ENCODE results near the gene TJP2.

TJP2 gene

DNA sequence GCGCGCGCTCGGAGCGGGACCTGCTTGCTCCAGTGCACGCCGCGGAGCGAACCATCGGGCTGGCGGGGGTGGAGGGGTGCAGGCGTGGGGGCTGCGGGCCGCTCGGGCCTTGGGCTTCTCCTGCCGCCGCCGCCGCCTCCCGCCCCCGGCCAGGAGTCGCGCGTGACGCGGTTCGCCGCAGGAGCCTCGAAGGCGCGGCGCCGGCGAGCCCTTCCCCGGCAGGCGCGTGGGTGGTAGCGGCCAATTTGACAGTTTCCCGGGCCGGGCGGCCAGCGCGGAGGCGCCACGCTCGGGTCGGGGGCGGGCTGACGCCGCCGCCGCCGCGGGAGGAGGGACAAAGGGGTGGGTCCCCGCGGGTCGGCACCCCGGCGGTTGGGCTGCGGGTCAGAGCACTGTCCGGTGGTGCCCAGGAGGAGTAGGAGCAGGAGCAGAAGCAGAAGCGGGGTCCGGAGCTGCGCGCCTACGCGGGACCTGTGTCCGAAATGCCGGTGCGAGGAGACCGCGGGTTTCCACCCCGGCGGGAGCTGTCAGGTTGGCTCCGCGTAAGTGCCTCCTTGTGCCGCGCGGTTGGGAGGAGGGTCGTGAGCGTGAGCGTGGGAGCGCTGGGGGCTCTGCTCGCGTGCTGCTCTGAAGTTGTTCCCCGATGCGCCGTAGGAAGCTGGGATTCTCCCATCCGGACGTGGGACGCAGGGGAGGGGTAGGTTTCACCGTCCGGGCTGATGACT is at the start of gene TJP2:
TJP2 (plus strand) TSS at position 387 of the 725 bp plus-strand sequence; CDS start at position 483, 96 bp downstream.
- peak in 1 of 2 experiments; percentile 17 for DNase-seq

DNA sequence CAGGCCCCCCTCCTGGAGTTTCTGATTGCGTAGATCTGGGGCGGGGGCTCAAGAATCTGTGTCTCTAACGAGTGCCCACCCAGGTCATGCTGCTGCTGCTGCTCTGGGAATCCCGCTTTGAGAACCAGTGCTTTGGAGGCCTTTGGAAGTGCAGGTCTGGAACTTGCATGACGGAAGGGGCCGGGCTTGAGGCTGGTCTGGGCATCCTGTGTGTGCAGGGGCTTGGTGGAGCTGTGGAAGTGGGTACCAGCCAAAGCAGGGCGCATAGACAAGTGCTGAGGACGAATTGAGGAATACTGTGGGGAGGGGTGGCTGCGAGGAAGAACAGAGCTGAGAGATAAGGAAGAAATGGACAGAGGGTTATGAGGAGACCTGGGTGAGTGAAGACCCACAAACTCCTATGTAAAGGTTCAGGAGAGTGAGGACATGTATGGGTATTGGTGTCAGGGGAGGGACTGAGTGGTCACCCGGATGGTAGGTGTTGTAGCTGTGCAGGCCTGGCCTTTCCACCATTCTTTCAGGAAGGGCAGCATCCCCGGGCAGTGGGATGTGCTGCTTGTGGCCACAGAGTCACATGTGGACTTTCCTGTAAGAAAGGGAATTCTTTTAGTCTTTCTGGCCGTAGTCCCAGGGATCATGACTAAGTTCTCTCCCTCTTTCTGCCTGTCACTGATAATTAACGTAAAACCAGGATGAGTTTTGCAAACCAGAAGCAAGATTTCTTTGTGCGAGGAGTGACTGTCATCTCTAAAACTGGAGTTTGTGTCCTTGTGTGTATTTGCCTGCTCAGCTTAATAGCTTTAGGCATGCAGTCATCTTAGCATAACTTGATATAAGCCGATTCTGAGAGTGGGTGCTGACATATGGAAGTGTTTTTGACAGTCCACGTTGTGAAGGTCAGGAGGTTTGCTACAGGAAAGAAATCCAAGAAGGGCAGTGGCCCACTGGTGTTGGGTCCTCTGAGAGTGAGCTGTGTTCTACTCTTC is 43.3 kb upstream of the TJP2 start:
- DNase-seq: no peak

DNA sequence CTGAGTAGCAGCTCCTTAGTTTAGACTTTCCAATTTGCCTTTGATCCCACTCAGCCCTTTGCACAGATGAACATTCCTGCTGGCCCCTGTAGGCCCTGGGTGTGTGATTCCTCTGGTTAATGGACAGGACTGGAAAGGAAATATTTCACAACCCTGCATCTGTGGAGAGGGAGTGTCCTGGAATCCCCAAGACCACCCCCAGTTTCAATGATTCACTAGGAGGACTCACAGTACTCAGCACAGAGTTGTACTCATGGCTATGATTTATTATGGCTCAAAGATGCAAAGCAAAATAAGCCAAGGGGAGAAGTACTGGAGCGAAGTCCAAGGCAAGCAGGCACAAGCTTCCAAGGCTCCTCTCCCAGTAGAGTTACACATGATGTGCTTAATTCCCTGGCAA is 42.4 kb upstream of the TJP2 start:
- DNase-seq: no peak

DNA sequence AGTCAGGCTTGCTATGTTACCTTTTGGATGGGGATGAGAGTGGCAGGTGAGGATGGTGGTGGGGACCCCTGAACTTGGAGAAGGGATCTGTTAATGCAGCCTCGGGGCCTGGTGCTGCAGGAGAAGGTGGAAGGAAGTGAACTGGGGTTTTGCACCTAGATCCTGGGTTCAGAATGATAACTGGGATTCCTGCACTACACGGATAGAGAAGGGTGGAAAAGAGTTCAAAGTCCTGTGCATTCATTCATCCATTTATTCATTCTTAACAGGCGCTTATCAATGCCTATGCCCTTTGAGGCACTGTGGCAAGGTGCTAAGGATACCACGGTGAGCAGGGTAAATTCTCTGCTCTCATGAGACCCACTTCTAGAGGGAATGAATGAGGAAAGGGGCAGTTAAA is 41.7 kb upstream of the TJP2 start:
- no peak for DNase-seq

DNA sequence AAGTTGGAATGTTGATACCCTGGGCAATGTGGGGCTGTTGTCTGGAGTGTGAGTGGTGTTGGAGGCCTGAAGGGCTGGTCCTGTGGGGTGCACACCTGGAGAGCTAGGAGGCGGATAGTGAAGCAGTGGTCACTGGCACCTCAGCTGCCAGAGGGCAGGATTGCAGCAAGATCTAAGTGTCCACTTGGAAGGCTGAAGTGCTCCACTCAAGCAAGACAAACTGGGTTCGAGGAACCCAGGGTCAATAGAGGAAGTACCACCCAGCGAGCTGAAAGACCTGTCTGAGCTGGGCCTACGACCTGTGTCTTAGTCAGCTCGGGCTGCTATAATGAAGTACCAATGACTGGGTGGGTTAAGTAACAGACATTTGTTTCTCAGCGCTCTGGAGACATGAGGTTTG is 39.7 kb upstream of the TJP2 start:
- no peak for DNase-seq

DNA sequence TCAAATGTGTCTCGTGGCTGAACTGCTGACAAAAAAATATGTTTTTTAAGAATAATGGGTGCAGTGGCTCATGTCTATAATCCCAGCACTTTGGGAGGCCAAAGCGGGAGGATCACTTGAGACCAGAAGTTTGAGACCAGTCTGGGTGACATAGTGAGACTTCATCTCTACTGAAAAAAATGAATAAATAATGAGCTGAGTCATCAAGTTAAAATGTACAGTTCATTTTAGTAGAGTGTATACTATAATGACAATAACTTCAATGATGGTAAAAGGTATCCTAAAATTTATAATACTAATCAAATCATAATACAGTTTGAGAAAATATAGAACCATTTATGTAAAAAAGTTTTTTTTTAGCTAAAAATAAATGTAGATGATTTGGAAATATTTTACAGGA is 37.9 kb upstream of the TJP2 start:
- DNase-seq: no peak

DNA sequence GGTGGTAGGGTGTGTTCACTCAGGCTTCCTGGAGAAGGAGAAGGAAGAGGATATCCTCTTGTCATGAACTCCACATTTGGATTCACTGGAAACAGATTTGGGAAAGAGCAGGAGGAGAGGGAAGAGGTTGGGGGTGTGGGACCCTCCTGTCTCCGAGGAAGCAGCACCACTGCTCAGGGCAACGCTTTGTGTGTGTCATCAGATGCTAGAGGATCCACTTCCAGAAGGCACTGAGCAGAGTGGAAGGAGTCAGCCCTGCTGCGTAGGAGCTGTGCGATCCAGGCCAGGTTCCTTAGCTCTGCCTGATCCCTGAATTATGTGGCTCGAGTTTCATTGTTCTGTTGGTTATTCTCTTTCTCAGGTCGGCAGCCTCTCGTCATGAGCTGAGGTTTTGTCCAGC is 37.3 kb upstream of the TJP2 start:
- no peak for DNase-seq

DNA sequence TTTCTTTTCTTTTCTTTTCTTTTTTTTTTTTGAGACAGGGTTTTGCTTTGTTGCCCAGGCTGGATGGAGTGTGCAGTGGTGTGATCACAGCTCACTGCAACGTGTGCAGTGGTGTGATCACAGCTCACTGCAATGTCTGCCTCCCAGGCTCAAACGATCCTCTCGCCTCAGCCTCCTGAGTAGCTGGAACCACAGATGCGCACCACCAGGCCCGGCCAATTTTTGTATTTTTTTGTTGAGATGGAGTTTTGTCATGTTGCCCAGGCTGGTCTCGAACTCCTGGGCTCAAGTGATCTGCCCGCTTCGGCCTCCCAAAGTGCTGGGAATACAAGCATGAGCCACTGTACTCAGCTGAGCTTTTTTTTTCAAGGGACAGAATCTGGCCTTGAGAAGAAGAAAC is 36.8 kb upstream of the TJP2 start:
- DNase-seq: no peak

DNA sequence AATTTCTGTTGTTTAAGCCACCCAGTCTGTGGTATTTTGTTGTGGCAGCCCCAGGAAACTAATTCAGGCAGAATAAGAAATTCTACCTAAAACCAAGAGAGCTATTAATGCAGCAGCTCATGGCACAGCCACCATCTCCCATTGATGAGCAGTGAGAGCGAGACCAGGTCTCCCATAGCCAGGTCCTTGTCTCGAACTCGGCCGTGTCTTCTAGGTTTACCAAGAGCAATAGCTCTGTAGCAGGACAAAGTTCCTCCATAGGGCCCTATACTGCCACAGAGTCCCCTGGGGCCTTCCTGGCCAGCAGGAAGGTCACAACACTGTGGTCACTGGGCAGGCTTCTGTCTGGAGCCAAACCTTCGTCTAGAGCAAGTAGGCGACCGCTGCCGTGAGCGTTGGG is 34.5 kb upstream of the TJP2 start:
- DNase-seq: no peak

DNA sequence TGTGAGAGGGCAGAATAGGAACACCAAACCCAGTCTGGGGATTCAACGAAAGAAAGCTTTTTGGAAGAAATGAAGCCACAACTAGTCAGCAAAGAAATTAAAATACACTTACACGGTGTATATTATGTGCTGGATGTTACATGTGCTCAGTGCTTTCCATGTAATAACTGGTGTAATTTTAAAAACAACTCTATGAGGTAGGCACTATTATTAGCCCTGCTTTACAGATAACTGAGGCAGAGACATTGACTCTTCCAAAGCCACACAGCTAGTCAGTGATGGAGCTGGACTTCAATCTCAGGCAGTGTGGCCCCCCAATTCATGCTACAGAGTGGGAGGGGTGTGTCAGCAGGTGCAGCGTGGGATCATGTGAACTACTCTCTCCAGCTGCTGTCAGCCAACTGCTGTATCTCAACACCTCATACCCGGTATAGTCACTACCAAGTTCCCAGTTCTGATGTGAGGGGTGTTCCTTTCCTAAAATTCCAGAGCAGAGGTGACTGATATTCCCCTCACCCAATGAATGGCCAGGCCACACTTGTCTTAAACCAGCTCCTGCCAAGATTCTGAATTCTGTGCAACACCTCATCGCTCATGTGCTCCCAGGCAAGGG is 33.8 kb upstream of the TJP2 start:
- no peak for DNase-seq

DNA sequence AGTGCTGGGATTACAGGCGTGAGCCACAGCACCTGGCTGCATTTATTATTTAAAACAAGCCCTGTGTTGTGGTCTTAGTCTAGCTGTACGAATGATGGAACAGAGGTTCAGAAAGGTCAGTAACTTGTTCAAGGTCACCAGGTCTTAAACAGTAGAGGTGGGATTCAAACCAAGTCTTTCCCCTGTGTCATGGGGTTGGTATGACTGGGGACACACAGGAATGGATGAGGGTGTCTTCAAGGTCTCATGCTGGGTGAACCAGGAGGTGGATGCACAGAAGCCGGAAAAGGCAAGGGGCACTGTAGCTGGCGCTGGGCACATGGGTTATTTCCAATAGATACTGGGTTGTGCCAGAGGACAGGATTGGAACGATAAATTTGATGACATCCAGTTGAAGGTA is 32.2 kb upstream of the TJP2 start:
- DNase-seq: no peak

DNA sequence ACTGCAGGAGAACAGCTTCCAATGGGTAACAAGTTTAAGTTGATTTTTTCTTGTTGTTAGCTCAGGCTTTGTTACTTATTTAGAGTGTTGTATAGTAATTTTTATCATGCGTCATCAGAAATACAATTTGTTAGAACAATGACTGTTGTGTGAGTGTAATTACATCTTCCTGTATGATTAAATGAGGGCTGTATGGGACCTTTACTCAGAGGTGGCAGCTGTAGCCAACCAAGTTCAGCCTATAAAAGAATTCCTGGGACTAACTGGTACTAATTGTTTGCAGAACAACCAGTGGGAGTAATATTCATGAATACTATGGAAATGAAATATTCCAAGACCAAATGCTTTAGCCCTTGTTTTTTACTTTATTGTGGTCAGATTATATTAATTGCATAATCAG is 30.8 kb upstream of the TJP2 start:
- no peak for DNase-seq

DNA sequence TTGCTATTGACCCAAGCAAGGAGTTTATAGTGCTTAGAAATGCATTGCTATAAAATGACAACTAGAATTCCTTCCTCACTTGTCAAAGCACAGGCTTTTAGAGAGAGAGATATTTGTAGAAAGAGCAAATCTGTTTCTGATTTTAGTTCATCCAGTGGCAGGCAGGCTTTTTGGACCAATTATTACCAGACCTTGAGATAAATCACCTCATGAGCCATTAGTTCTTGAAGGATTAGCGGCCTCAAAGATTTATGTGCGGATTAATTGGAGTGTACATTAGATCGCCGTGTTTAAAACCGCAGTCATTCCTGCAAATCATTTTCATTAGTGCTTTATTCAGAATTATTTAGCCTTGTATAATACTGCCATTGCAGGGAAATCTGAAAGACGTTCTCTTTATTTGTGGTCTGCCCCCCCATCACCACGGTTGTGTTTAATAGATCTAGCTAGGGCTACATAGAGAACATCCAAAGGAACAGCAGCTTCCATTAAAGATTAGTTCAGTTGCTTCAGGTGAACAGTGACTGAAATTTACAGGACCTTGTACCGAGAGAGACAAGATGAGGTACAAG is 28.8 kb upstream of the TJP2 start:
- DNase-seq: no peak

DNA sequence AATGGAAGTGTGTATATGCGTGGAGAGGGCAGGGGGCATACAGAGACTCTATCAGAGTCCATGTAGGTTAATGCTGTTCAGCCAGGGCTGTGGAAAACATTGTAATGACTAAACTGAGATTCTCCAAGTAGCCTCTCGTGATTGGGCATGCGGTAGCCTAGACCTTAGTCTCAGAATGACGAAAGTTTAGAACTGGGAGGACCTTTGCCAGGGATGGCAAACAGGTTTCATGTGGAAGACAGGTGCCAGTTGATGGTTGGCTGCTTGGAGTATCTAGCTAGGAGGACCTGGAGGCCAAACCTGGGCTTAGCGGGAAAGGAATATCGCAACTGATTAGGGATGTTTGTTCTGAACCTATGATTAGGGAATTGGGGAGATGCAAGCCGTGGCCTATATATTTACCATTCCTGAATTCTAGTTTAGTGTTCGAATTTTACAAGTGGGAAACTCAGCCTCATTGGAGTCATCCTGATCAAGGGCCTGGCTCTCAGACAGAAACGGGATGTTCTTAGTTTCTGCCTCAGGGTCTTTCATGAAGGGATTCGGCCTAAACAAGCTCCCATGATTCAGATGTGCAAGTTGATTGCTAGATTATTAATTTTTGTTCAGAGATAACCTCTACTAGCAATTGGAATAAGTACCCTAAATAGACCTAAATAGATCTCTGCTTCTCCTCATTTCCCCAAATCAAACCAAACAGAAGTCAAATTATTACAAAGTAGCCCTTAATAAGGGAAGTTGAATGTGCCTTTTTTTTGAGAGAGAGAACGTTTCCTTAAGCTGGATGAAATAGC is 26.8 kb upstream of the TJP2 start:
- DNase-seq: no peak

DNA sequence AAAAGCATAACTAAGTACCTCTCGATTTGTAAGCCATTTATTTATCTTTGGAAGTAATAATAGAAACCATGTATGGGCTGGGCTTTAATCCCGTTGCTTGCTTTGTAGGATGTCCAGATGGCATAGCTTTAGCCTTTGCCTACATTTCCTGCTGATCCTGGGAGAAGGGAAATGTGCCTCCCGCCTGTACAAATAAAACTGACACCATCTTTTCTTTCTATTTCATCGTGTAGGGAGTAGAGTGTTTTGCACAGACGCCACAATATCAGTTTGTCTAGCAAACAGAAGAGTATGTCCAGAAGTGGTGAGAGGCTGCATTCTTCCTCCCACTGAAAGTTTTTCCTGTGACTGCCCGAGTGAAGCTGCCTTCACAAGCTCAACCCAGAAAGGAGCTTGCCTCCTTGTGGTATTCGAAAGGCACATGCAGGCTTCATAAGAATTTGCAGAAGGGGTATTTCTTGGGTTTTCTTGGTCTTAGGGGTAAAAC is 24.7 kb upstream of the TJP2 start:
- no peak for DNase-seq

DNA sequence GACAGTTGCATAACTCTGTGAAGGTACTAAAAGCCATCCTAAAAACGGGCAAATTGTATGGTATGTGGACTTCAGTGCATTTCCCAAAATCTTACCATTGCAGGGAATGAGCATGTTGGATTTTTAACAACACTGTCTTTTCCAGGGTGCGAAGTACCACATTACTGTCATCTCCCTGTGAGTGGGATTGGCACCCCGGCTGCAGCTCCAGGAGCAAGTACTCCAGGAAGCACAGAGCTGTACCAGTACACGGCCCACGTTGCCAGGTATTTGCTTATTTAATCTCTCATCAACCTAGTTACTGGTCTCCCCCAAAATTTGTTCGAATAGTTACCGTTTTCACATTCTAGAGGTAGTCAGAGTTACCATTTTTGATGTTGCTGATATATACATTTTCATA is 22.6 kb upstream of the TJP2 start:
- no peak for DNase-seq

DNA sequence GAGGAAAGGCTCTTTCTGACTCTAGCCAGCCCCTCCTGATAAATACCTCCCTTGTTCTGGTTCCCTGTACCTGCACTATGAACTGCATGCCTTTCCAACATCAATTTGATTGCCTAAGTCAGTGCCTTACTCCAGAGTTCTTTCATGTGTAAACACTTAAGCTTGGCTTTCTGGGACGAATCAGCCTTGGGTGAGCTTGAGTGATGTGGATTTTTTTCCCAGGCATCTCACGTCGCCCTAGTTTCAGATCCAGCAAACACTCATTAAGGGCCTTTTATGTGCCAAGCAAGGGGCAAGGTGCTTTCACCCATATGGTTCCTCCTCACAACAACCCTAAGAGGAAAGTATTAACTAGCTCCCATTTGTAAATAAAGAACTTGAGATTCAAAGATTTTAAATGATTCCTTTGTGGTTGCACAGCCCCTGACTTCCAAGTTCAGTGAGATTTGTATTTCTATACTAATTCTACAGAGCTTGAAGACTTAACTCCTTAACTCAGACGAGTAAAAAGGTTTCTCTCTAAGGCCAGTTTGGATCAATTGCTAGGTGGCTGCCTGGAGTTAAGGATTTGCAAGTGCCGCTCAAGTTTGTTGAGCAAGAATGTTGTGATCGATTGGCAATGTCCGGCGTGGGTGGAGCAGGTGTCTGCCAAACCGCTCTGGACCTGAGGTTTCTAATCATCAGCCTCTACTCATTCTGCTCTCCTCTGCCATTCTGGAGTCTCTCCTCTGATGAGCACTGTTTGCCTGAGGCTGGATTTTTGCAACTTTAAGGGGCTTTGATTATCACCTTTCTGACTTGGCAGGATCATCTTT is 20.2 kb upstream of the TJP2 start:
- DNase-seq: no peak

DNA sequence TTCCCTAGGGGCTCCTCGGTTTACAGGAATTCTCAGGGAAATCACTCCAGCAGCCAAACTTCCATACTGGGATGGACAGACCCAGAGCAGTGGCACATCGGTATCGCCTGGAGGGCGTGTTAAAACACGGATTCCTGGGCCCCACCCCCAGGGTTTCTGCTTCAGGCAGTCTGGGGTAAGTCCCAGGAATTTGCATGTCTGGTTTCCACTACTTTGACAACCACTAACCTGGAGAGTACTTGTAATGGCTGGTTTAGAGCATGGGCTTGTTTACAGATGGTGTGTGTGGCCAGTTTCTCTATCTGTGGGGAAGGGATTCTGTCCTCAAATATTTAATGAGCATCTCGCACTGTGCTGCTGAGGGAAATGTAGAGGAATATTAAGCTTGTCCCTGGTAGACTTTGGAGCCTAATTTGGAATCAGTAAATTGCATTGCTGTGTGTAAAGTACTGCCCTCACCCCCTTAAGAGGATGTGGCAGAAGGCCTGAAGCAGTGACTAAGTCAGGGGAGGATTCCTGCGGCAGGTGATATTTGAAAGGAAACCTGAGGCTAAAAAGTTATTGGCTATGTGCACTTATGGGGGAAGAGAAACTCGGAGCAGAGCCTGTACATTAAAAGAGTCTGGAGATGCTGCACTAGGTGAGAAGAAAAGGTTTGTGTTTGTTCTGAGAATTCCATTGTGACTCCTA is 18.6 kb upstream of the TJP2 start:
- no peak for DNase-seq

DNA sequence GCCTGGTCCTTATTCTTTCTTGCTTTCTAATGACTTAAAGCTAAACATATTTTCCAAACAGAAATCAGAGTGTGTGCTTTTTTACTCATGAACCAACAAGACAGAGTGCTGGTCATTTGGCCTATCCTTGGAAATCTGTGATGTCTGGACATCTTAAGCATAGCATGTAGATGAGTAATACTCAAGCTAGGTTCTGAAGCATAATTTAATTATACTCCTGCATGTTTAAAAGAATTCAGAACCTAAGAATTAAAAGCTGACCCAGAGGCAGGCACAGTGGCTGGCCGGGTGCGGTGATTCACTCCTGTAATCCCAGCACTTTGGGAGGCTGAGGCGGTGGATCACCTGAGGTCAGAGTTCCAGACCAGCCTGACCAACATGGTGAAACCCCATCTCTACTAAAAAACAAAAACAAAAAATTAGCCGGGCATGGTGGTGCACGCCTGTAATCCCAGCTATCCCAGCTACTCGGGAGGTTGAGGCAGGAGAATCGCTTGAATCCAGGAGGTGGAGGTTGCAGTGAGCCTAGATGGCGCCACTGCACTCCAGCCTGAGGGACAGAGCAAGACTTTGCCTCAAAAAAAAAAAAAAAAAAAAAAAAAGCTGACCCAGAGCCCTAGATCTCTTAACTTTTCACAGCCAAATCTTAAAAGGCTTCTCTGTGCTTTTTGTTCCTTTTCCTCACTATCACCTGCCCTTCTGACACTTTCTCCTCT is 16.2 kb upstream of the TJP2 start:
- no peak for DNase-seq

DNA sequence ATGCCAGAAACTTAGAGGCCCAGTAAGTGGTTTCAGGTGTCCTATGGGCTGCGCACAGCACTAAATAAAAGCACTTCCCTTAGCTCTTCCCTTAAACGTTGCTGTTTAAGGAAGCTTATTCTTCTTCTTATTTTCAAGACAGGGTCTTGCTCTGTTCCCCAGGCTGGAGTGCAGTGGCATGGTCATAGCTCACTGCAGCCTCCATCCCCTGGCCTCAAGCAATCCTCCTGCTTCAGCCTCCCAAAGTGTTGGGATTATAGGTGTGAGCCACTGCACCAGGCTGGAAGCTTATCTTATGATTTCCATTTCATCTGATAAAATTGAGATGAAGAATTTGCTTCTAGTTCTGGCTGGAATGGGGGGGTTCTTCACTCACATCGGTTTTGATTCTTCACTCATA is 15.6 kb upstream of the TJP2 start:
- DNase-seq: no peak

Measured in AML-193 (cell line).